Femur (tissue), 1 donor: ENCODE results near the gene MCFD2.
A peak's percentile ranks its signal among the peaks of the same experiment; 100 is the strongest.

Experiments used
- DNase-seq: peaks from one replicate; pipeline ENCODE4 v3.0.0-alpha.2; 2017

The MCFD2 gene

GRCh38 chr2:46915281-46915810, at the start of gene MCFD2:
Gene MCFD2 (minus strand): TSS chr2:46915806. CDS start chr2:46909171, 6,635 bp downstream.
- no peak for DNase-seq

- no peak for DNase-seq
These were observed 49.4 kb upstream of the MCFD2 start for GRCh38 chr2:46964835-46965560.

- no peak for DNase-seq
These were observed 48.5 kb upstream of the MCFD2 start for GRCh38 chr2:46963941-46964673.

- DNase-seq = no peak
These were observed 47.6 kb upstream of the MCFD2 start for GRCh38 chr2:46963210-46963609.

GRCh38 chr2:46962751-46963150, 47.1 kb upstream of the MCFD2 start:
- no peak for DNase-seq

GRCh38 chr2:46960618-46961017, 45.0 kb upstream of the MCFD2 start:
- DNase-seq = no peak

GRCh38 chr2:46958431-46959017, 42.9 kb upstream of the MCFD2 start:
- DNase-seq = no peak

- no peak for DNase-seq
These were observed 41.5 kb upstream of the MCFD2 start for GRCh38 chr2:46956981-46957531.

GRCh38 chr2:46955764-46956163, 40.2 kb upstream of the MCFD2 start:
- DNase-seq = no peak

GRCh38 chr2:46954951-46955571, 39.5 kb upstream of the MCFD2 start:
- no peak for DNase-seq

- no peak for DNase-seq
These were observed 36.6 kb upstream of the MCFD2 start for GRCh38 chr2:46952171-46952570.

- DNase-seq = no peak
These were observed 35.9 kb upstream of the MCFD2 start for GRCh38 chr2:46951290-46952064.

- DNase-seq = no peak
These were observed 34.7 kb upstream of the MCFD2 start for GRCh38 chr2:46950314-46950713.

GRCh38 chr2:46947841-46948240, 32.2 kb upstream of the MCFD2 start:
- DNase-seq = no peak

GRCh38 chr2:46945671-46946070, 30.1 kb upstream of the MCFD2 start:
- DNase-seq = no peak

- DNase-seq = no peak
These were observed 28.5 kb upstream of the MCFD2 start for GRCh38 chr2:46943881-46944798.

- DNase-seq = no peak
These were observed 27.5 kb upstream of the MCFD2 start for GRCh38 chr2:46942891-46943626.

- peak; percentile 53 for DNase-seq
These were observed 26.5 kb upstream of the MCFD2 start for GRCh38 chr2:46942143-46942526.

- peak; percentile 36 for DNase-seq
These were observed 24.2 kb upstream of the MCFD2 start for GRCh38 chr2:46939626-46940359.
